ENCODE measurements around the gene ADGRL3.

Gene ADGRL3

GRCh38 chr4:61511716-61512488 lies 311.8 kb downstream of the ADGRL3 start:
- no peak overlapping the region for H3K9ac ChIP-seq (ENCODE audit: low read length)
- H3K4me2 ChIP-seq (ENCODE audit: low read length) = no peak overlapping the region
- no peaks in the 10 kb centered on the region for H3K9me3 ChIP-seq (ENCODE audit: low read length)
- no peaks in the 10 kb centered on the region for H3K9me2 ChIP-seq (ENCODE audit: low read depth, low read length)
- no peaks in the 10 kb centered on the region for H3K4me1 ChIP-seq (ENCODE audit: insufficient read depth, low read length, severe bottlenecking)
- H4K20me1 ChIP-seq (ENCODE audit: insufficient read depth, low read length) = no peaks in the 10 kb centered on the region
- no peaks in the 10 kb centered on the region for H3F3A ChIP-seq (ENCODE audit: insufficient read depth, low read length)
- H3K27ac ChIP-seq (ENCODE audit: low read depth, low read length, poor library complexity, severe bottlenecking) = no peak overlapping the region
- no peaks in the 10 kb centered on the region for H3K36me3 ChIP-seq (ENCODE audit: insufficient read depth, low read length)
- H3K4me3 ChIP-seq (ENCODE audit: low read depth, low read length, poor library complexity, severe bottlenecking) = no peak overlapping the region
- TF ChIP-seq EZH2 (IDR thresholded peaks at IDR 0.05; ENCODE audit: borderline replicate concordance, low read length) = no peak
- no peak for TF ChIP-seq CTCF (IDR thresholded peaks at IDR 0.05; ENCODE audit: low read length)
- H3K27me3 ChIP-seq (ENCODE audit: insufficient read depth, low read length) = no peaks in the 10 kb centered on the region
- no peaks in the 10 kb centered on the region for H3K79me2 ChIP-seq (ENCODE audit: insufficient read depth, low read length)
- H2AFZ ChIP-seq (ENCODE audit: low read length) = no peak overlapping the region

DNA sequence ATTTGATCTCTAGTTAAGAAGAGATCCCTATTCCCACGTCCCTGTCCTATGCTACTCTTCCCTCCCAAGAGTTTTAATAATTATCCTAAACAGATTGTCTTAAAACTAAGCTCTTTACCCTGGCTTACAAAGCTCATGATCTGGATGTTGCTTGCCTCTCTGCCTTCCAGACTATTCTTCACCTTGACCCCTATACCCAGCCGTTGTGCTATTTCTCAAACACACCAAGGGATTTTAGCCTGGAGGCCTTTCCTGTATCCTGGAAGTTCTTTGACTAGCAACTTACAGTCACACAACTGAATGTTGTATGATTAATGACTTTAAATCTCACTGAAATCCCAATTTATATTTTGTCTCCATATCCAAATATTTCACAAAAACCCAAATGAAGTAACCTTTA lies 314.9 kb downstream of the ADGRL3 start:
- TF ChIP-seq CTCF (IDR thresholded peaks at IDR 0.05; ENCODE audit: low read length) (no peak), EZH2 (IDR thresholded peaks at IDR 0.05; ENCODE audit: borderline replicate concordance, low read length) (no peak)
- H3K36me3 ChIP-seq (ENCODE audit: insufficient read depth, low read length) = no peaks in the 10 kb centered on the region
- no peak overlapping the region for H3K27ac ChIP-seq (ENCODE audit: low read depth, low read length, poor library complexity, severe bottlenecking)
- H3K9me3 ChIP-seq (ENCODE audit: low read length) = no peaks in the 10 kb centered on the region
- H3K4me1 ChIP-seq (ENCODE audit: insufficient read depth, low read length, severe bottlenecking) = no peaks in the 10 kb centered on the region
- no peak overlapping the region for H2AFZ ChIP-seq (ENCODE audit: low read length)
- H3K9ac ChIP-seq (ENCODE audit: low read length) = no peak overlapping the region
- no peaks in the 10 kb centered on the region for H3F3A ChIP-seq (ENCODE audit: insufficient read depth, low read length)
- H3K4me2 ChIP-seq (ENCODE audit: low read length) = no peak overlapping the region
- no peaks in the 10 kb centered on the region for H4K20me1 ChIP-seq (ENCODE audit: insufficient read depth, low read length)
- no peaks in the 10 kb centered on the region for H3K9me2 ChIP-seq (ENCODE audit: low read depth, low read length)
- no peak overlapping the region for H3K4me3 ChIP-seq (ENCODE audit: low read depth, low read length, poor library complexity, severe bottlenecking)
- no peaks in the 10 kb centered on the region for H3K79me2 ChIP-seq (ENCODE audit: insufficient read depth, low read length)
- H3K27me3 ChIP-seq (ENCODE audit: insufficient read depth, low read length) = no peaks in the 10 kb centered on the region

DNA sequence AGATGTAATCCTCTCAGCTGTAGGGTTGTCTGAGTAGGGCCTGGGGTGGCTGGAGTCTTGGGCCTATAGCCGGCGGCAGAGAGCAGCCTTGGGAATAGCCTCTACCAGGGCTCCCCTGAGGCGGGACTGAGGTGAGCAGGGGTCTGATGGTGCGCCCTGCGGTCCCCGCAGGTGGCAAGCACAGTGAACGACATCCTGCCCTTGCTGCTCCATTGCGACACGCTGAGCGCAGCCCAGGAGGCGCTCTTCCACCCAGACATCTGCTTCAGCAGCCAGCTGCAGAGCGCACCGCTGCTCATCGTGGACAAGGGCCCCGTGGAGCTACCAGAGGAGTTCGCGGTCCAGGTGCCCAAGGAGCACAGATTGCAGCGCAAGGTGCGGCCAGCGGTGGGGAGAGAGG lies 317.0 kb downstream of the ADGRL3 start:
- no peak for TF ChIP-seq EZH2 (IDR thresholded peaks at IDR 0.05; ENCODE audit: borderline replicate concordance, low read length)
- TF ChIP-seq CTCF (IDR thresholded peaks at IDR 0.05; ENCODE audit: low read length) = no peak
- H3K36me3 ChIP-seq (ENCODE audit: insufficient read depth, low read length) = no peaks in the 10 kb centered on the region
- H3F3A ChIP-seq (ENCODE audit: insufficient read depth, low read length) = no peaks in the 10 kb centered on the region
- H3K9me2 ChIP-seq (ENCODE audit: low read depth, low read length) = no peaks in the 10 kb centered on the region
- H3K27me3 ChIP-seq (ENCODE audit: insufficient read depth, low read length) = no peaks in the 10 kb centered on the region
- no peaks in the 10 kb centered on the region for H3K4me1 ChIP-seq (ENCODE audit: insufficient read depth, low read length, severe bottlenecking)
- H3K4me3 ChIP-seq (ENCODE audit: low read depth, low read length, poor library complexity, severe bottlenecking) = no peak overlapping the region
- no peak overlapping the region for H3K4me2 ChIP-seq (ENCODE audit: low read length)
- no peak overlapping the region for H2AFZ ChIP-seq (ENCODE audit: low read length)
- no peaks in the 10 kb centered on the region for H3K9me3 ChIP-seq (ENCODE audit: low read length)
- no peak overlapping the region for H3K27ac ChIP-seq (ENCODE audit: low read depth, low read length, poor library complexity, severe bottlenecking)
- H3K79me2 ChIP-seq (ENCODE audit: insufficient read depth, low read length) = no peaks in the 10 kb centered on the region
- no peaks in the 10 kb centered on the region for H4K20me1 ChIP-seq (ENCODE audit: insufficient read depth, low read length)
- no peak overlapping the region for H3K9ac ChIP-seq (ENCODE audit: low read length)

Data from OCI-LY1 (cell line).